AG20443 (cell line): Measurements from ENCODE around the gene CAV1.

Experiments
- DNase-seq: peaks from one replicate; pipeline ENCODE4 v3.0.0; 2012; ENCODE audit warnings: low spot score, mixed read lengths

Gene CAV1

DNA sequence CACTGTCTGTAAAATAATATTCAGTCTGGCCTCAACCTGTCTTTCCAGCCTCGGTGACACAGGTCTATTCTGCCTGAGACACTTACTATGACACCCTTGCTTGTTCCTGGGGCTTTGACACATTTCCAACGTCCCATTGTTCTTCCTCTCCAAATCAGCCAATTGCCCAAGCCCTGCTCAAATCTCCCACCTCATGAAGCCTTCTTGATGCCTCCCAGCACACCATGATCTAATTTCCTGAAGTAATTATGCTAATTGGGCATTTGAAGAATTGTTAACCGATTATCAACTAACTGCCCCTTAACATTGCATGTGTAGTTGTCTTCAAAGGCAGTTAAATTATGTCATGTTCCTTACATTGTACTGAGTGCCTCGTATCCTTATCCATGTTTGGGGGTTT, 33.1 kb downstream of the CAV1 start:
- no peak for DNase-seq

GRCh38 chr7:116560021-116560970, 35.5 kb downstream of the CAV1 start:
- DNase-seq: no peak

- peak; percentile 28 for DNase-seq
Measured at GRCh38 chr7:116561697-116562483, 37.1 kb downstream of the CAV1 start.

GRCh38 chr7:116562529-116563121, 37.8 kb downstream of the CAV1 start:
- no peak for DNase-seq

DNA sequence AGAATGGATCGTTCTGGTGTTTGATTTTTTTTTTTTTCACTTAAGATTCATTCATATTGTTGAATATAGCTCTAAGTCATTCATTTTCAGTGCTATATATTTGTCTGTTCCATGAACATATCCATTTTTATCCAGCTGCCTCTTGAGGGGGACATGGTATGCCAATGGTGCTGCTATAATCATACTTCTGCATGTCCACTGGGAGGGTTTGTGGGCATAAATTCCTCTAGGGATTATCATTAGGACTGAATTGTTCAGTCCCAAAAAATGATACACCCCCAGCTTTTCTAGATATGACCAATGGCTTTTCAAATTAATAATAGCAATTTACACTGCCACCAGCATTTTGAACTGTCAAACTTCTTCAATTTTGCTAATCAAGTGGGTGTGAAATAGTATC, 41.1 kb downstream of the CAV1 start:
- no peak for DNase-seq

- no peak for DNase-seq
Measured at GRCh38 chr7:116566666-116567065, 41.8 kb downstream of the CAV1 start.

- peak; percentile 72 for DNase-seq
Measured at GRCh38 chr7:116569737-116570136, 44.9 kb downstream of the CAV1 start.

- no peak for DNase-seq
Measured at GRCh38 chr7:116570306-116570705, 45.5 kb downstream of the CAV1 start.

GRCh38 chr7:116571037-116571436, 46.2 kb downstream of the CAV1 start:
- peak; percentile 43 for DNase-seq

DNA sequence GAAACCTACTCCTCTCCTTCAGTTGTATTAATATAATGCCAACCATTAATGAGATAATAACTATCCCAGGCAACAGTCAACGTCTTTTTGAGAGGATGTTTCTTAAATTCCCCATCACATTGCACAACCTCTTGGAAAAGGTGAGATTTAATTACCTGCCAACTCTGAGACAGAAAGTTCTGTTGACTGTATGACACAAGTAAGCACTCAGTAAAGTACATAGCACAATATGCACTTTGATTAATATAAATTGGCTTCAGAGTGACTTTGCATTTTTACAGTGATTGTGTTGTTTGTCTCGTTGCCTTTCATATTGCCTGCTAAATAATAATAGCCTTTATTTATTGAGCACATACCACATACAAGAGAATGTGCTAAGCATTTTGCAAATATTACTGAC, 46.7 kb downstream of the CAV1 start:
- no peak for DNase-seq

GRCh38 chr7:116572036-116572435, 47.2 kb downstream of the CAV1 start:
- no peak for DNase-seq

GRCh38 chr7:116573541-116573940, 48.7 kb downstream of the CAV1 start:
- DNase-seq: no peak

DNA sequence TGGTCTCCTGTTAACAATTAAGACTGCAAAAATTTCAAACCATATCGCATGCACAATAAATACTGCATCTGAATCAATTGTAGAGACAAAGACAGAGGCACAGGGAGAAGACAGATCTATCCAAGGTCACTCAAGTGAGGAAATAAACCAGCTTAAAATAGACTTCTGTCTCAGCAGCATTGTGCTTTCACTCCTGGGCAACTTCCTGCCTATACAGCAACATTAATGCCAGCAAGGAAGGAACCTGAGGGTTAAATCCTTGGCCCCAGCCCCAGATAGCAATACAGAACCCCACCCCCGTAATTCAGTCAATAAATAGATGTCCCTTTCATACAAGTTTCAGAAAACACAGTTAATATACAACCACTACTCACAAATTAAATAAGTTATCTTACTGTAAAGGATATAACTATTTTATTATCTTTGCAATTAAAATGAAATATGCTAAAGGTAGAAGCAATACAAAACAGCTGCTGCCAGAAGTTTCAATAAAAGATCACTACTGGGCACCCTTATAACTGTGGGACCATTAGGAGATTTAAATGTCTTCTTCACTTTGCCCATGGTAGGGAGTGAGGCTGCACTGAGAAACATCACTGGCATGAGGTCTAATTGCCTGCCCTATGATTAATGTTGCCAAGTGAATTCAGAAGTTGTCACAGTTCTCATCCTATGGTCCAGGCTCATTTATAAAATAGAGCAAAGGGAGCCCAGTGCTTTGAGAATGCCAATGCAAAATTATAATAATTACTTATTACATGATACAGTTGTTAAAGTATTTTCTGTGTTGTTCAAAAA, 49.4 kb downstream of the CAV1 start:
- DNase-seq: no peak

- no peak for DNase-seq
Measured at GRCh38 chr7:116575853-116576252, 51.0 kb downstream of the CAV1 start.

DNA sequence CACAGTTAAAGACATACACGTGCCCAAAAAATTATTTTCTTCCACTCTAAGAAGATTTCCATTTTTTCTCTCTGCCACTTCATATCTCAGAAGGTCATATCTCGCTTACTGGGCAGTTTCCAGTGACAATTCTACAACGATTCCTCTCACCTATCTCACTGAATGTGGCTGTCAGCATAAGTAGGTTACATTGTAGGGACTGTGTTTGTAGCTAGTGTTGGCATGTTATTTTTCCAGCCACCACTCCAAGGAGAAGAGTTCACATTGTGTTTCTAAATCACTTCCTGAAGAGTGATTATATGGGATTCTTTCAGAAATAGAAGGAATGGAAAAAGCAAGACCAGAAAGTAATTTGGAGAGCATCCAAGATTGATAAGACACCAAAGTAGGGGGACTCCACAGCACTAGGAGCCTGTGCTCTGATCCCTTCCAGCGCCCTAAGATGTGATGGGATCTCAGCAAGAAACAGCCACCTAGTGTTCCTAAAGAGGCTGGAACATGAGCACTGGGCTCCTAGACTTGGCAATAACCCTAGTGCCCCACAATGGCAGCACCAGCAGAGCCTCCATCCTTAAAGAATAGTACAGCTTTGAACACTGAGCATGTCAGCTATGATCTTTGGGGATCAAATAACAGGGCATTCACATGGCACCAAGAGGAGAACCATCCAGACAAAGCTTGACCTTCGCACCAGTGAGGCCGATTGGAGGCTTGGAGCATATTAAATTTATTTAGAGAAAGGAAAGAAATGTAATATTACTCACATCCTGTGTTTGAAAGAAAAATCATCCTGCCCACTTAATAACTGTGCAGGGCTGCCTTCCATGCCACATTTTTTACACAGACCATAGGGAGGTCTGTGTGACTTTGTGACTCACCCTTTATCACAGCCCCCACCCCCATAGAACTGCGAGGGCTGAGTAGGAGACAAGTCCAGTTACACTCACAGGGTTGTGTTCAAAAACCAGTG, 51.8 kb downstream of the CAV1 start:
- DNase-seq: peak; percentile 77

DNA sequence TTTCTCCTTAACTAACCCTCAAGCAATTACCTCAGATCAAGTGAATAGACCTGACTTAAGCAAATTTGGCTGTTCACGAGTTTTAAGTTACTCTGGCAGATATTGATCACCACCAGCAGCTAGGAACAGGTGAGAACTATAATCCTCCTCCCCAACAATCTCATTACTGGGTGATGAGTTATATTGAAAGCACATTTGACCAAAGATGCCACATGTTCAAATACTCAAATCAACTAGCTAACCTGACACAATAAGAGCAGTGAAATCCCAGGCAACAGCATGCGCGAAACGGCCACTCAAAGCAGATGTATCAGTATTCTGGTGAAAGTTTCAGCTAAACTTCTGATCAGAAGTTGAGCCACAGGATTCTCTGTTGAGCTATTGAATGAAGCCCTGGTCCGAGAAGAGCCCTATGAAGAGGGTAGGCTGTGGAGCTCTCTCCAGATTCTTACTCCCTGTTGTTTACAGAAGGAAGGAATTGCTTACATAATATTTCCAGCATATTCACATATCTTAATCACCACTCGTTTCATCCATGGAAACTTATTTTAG, 52.6 kb downstream of the CAV1 start:
- no peak for DNase-seq

GRCh38 chr7:116578526-116578925, 53.7 kb downstream of the CAV1 start:
- DNase-seq: no peak

DNA sequence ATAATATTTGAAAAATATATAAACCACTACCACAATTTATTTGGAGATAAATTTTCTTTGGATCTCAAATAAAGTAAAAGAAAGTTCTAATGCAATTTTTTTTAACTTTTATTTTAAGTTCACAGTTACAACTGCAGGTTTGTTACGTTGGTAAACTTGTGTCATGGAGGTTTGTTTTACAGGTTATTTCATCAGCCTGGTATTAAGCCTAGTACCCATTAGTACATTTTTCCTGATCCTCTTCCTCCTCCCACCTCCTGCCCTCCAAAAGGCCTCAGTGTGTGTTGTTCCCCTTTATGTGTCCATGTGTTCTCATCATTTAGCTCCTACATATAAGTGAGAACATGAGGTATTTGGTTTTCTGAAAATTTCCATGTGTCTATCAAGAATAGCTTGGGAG, 54.5 kb downstream of the CAV1 start:
- DNase-seq: no peak

GRCh38 chr7:116579835-116580234, 55.0 kb downstream of the CAV1 start:
- no peak for DNase-seq

GRCh38 chr7:116582164-116582732, 57.4 kb downstream of the CAV1 start:
- DNase-seq: peak; percentile 50
